ENCODE measurements around the gene PEAR1.

The PEAR1 gene

GRCh38 chr1:156851779-156852417, 41.6 kb upstream of the PEAR1 start:
- H3K27me3 Mint-ChIP-seq (ENCODE audit: low read depth), result peaks cover 52% of the 10 kb centered on the region
- H3K4me3 Mint-ChIP-seq, result peak overlapping the region in 1 of 3 experiments; percentile 21
- no peak for TF ChIP-seq CTCF (IDR thresholded peaks at IDR 0.05; ENCODE audit: unreplicated experiment in 3 of 3)
- H3K9me3 Mint-ChIP-seq, result no peaks in the 10 kb centered on the region
- H3K36me3 Mint-ChIP-seq (ENCODE audit: low read depth), result no peaks in the 10 kb centered on the region
- H3K4me1 Mint-ChIP-seq, result peaks cover 46% of the 10 kb centered on the region
- H3K27ac Mint-ChIP-seq, result peak overlapping the region in 2 of 3 experiments; percentile 4 to 51

- Mint-ChIP-seq H3K9me3 (no peaks in the 10 kb centered on the region), H3K27ac (peak overlapping the region in 2 of 3 experiments; percentile 4 to 51), H3K27me3 (ENCODE audit: low read depth) (peaks cover 52% of the 10 kb centered on the region), H3K36me3 (ENCODE audit: low read depth) (no peaks in the 10 kb centered on the region), H3K4me3 (peak overlapping the region in 1 of 3 experiments; percentile 21), H3K4me1 (peaks cover 44% of the 10 kb centered on the region)
- no peak for TF ChIP-seq CTCF (IDR thresholded peaks at IDR 0.05; ENCODE audit: unreplicated experiment in 3 of 3)
These were observed 41.1 kb upstream of the PEAR1 start for GRCh38 chr1:156852418-156852874.

GRCh38 chr1:156853761-156854160, 39.8 kb upstream of the PEAR1 start:
- TF ChIP-seq CTCF (IDR thresholded peaks at IDR 0.05; ENCODE audit: unreplicated experiment in 3 of 3), result no peak
- Mint-ChIP-seq H3K4me1 (peaks cover 43% of the 10 kb centered on the region), H3K27me3 (ENCODE audit: low read depth) (peaks cover 52% of the 10 kb centered on the region), H3K4me3 (no peak overlapping the region), H3K36me3 (ENCODE audit: low read depth) (no peaks in the 10 kb centered on the region), H3K27ac (no peak overlapping the region), H3K9me3 (no peaks in the 10 kb centered on the region)

GRCh38 chr1:156854634-156855033, 38.9 kb upstream of the PEAR1 start:
- H3K27me3 Mint-ChIP-seq (ENCODE audit: low read depth), result peaks cover 49% of the 10 kb centered on the region
- no peaks in the 10 kb centered on the region for H3K36me3 Mint-ChIP-seq (ENCODE audit: low read depth)
- H3K4me1 Mint-ChIP-seq, result peaks cover 45% of the 10 kb centered on the region
- no peak for TF ChIP-seq CTCF (IDR thresholded peaks at IDR 0.05; ENCODE audit: unreplicated experiment in 3 of 3)
- H3K9me3 Mint-ChIP-seq, result no peaks in the 10 kb centered on the region
- no peak overlapping the region for H3K4me3 Mint-ChIP-seq
- peak overlapping the region in 2 of 3 experiments; percentile 1 to 36 for H3K27ac Mint-ChIP-seq

- Mint-ChIP-seq H3K4me1 (peaks cover 52% of the 10 kb centered on the region), H3K27ac (no peak overlapping the region), H3K27me3 (ENCODE audit: low read depth) (peaks cover 51% of the 10 kb centered on the region), H3K36me3 (ENCODE audit: low read depth) (no peaks in the 10 kb centered on the region), H3K4me3 (no peak overlapping the region), H3K9me3 (no peaks in the 10 kb centered on the region)
- no peak for TF ChIP-seq CTCF (IDR thresholded peaks at IDR 0.05; ENCODE audit: unreplicated experiment in 3 of 3)
These were observed 37.2 kb upstream of the PEAR1 start for GRCh38 chr1:156856282-156856785.

GRCh38 chr1:156857532-156857931, 36.0 kb upstream of the PEAR1 start:
- H3K27ac Mint-ChIP-seq, result no peak overlapping the region
- H3K4me1 Mint-ChIP-seq, result peaks cover 56% of the 10 kb centered on the region
- TF ChIP-seq CTCF (IDR thresholded peaks at IDR 0.05; ENCODE audit: unreplicated experiment in 3 of 3), result no peak
- H3K36me3 Mint-ChIP-seq (ENCODE audit: low read depth), result no peaks in the 10 kb centered on the region
- peaks cover 57% of the 10 kb centered on the region for H3K27me3 Mint-ChIP-seq (ENCODE audit: low read depth)
- H3K4me3 Mint-ChIP-seq, result no peak overlapping the region
- no peaks in the 10 kb centered on the region for H3K9me3 Mint-ChIP-seq

Measured in nephron (organoid).